Upper lobe of right lung (tissue), 1 donor: ENCODE measurements around the gene RCSD1. TPM values are rescaled to one million over a fixed set of nuclear protein-coding genes. Genes with fewer than 3 reads are reported as not detected.

ENCODE experiments used
- ATAC-seq: fragments of 200-7000 bp; cut with Tn5 transposase; one replicate; pipeline ENCODE4 v1.9.1; 2020; ENCODE audit warnings: mild to moderate bottlenecking, moderate library complexity
- DNase-seq: peaks from one replicate; pipeline ENCODE4 v3.0.0-alpha.2; 2020
- H3K27ac ChIP-seq: fragments of 200-600 bp; one replicate; pipeline ENCODE4 v1.8.0; 2022
- H3K27me3 ChIP-seq: fragments of 200-600 bp; one replicate; pipeline ENCODE4 v1.8.0; 2022; ENCODE audit warnings: mild to moderate bottlenecking
- H3K36me3 ChIP-seq: fragments of 200-600 bp; one replicate; pipeline ENCODE4 v1.8.0; 2022
- H3K4me1 ChIP-seq: fragments of 200-600 bp; one replicate; pipeline ENCODE4 v1.8.0; 2022
- H3K4me3 ChIP-seq: fragments of 200-600 bp; one replicate; pipeline ENCODE4 v1.8.0; 2022; ENCODE audit warnings: mild to moderate bottlenecking
- H3K9me3 ChIP-seq: fragments of 200-600 bp; one replicate; pipeline ENCODE4 v1.8.0; 2022
- intact Hi-C: fragments of 100-400 bp; cut with DNase I; formaldehyde crosslinking; loops from one replicate; pipeline ENCODE4 v1.11.0; 2022
- total RNA-seq: library from RNA; stranded (reverse); fragmentation: NEBNext Ultra II Directional; extraction: Animal tissue kit (Norgen Biotek cat#: 25700); gene quantifications from one replicate; pipeline ENCODE4 v1.2.1, GENCODE V29; 2021
- TF ChIP-seq, protein P1 (sequence below): fragments of 200-600 bp; IDR thresholded peaks from one replicate; pipeline ENCODE4 v1.8.0; 2022; ENCODE audit warnings: antibody characterized with exemption
- donor health status: DM: no; HTN: yes; CAD: no; lungs with severe emphysema.

RCSD1 gene
- total RNA-seq, 1 donor from 2014 or later, result 14.8 TPM

DNA sequence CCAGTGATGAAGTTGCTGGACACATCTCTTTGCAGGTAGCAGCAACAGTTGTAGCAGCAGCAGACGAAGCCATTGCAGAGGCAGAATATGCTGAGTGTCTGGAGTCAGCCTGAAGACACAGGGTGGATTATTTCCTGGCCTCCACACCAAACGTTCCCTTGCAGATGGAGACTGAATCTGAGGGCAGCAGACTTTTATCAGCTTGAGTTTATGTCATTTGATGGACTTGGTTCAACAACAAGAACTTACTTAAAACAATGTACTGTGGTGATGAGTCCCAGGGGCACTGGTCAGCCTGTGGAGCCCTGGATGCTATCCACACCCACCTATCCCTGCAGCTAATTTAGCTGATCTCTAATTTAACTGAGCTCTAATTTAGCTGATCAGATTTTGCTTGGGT, 74.7 kb downstream of the RCSD1 start:
- DNase-seq (no peak), ATAC-seq (no peak)
- intact Hi-C loops, result no loop called here
- Histone ChIP-seq H3K36me3 (peaks cover 10% of the 10 kb centered on the region), H3K4me3 (no peak overlapping the region), H3K27me3 (no peaks in the 10 kb centered on the region), H3K9me3 (no peaks in the 10 kb centered on the region), H3K27ac (no peak overlapping the region), H3K4me1 (no peaks in the 10 kb centered on the region)
- TF ChIP-seq, protein P1, sequence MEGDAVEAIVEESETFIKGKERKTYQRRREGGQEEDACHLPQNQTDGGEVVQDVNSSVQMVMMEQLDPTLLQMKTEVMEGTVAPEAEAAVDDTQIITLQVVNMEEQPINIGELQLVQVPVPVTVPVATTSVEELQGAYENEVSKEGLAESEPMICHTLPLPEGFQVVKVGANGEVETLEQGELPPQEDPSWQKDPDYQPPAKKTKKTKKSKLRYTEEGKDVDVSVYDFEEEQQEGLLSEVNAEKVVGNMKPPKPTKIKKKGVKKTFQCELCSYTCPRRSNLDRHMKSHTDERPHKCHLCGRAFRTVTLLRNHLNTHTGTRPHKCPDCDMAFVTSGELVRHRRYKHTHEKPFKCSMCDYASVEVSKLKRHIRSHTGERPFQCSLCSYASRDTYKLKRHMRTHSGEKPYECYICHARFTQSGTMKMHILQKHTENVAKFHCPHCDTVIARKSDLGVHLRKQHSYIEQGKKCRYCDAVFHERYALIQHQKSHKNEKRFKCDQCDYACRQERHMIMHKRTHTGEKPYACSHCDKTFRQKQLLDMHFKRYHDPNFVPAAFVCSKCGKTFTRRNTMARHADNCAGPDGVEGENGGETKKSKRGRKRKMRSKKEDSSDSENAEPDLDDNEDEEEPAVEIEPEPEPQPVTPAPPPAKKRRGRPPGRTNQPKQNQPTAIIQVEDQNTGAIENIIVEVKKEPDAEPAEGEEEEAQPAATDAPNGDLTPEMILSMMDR, result no peak

DNA sequence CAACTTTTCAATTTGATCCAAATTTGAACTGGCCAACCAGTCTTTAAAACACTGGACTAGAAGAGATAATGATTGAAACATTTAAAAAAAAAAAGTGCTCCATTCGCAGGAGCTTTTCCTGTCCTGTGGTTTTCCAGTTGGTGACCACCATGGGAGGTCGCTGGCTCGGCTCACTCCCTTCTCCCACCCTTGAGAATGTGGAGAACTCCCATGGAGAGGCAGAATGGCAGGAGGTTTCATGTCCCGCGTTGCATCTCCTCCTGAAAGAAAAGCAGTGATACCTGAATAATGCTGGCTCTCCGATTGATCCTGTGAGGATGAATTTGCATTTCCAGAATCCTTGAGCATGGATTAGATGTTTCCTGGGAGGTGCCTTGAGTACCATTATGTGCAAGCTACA, 75.2 kb downstream of the RCSD1 start:
- no peak for ATAC-seq

DNA sequence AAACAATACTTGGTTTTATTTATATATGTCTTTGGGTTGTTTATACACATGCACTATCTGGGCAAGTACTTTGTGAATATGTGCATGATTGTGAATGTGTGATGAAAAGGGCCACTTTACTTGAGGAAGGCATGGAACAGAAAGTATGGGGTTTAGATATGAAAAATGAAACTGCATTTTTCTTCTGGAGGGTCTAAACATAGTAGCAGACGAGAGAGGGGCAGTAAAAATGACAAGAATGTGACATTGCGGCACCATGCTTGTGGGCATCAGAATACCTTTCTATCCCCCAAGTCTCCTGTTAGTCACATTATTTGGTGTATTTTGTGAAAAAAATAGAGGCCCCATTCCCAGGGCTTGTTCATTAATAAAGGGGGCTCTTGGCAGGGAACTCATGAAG, 76.3 kb downstream of the RCSD1 start:
- Histone ChIP-seq H3K27me3 (no peaks in the 10 kb centered on the region), H3K9me3 (no peaks in the 10 kb centered on the region), H3K27ac (no peak overlapping the region), H3K4me3 (no peak overlapping the region), H3K36me3 (peaks cover 6% of the 10 kb centered on the region), H3K4me1 (no peaks in the 10 kb centered on the region)
- TF ChIP-seq, protein P1, result no peak
- intact Hi-C loops, result no loop called here
- DNase-seq (no peak), ATAC-seq (no peak)

More for the DNA sequence above, 75.2 kb downstream of the RCSD1 start:
- Histone ChIP-seq H3K4me3 (no peak overlapping the region), H3K36me3 (peaks cover 10% of the 10 kb centered on the region), H3K27ac (no peak overlapping the region), H3K4me1 (no peaks in the 10 kb centered on the region), H3K27me3 (no peaks in the 10 kb centered on the region), H3K9me3 (no peaks in the 10 kb centered on the region)
- TF ChIP-seq, protein P1, result no peak
- intact Hi-C loops, result no loop called here
- no peak for DNase-seq

DNA sequence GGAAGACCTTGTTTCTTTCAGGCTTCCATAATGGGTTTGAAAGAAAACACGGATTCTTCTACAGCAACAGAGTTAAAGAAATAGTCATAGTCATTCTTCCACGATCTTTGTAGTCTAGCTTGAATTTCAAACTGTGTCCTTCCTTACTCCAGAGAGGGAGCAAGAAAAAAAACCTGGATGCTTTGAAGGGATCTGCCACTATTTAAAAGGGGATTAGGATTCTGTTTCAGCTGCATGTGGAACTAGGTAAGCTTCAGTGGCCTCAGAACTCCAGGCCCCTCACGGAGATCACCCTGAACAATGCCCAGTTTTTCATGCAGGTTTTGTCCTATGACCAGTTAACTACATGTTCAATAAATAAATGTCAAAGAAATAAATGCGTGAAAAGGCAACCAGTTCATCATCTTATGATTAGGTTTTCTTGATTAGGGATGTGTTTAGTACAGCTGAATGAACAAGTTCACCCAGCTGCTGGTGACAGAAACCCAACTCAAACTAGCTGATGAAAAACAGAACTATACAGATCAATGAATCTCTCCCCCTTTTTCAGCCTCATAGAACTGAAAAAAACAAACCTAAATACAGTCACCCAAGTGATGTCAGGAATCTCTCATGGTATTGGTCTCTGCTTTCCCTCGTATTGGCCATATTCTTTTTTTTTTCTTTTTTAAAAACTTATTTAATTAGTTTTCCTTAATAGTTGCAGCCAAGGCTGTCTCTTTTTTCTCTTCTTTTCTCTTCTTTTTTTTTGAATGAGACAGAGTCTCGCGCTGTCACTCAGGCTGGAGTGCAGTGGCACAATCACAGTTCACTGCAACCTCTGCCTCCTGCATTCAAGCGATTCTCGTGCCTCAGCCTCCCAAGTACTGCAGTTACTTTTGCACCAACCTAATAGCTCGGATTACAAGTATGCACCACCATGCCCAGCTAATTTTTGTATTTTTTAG, 77.2 kb downstream of the RCSD1 start:
- no peak for DNase-seq
- Histone ChIP-seq H3K27me3 (no peaks in the 10 kb centered on the region), H3K36me3 (peaks cover 6% of the 10 kb centered on the region), H3K27ac (no peak overlapping the region), H3K4me1 (no peaks in the 10 kb centered on the region), H3K4me3 (no peak overlapping the region), H3K9me3 (no peaks in the 10 kb centered on the region)
- TF ChIP-seq, protein P1, result no peak
- intact Hi-C loops, result no loop called here
- ATAC-seq, result no peak

DNA sequence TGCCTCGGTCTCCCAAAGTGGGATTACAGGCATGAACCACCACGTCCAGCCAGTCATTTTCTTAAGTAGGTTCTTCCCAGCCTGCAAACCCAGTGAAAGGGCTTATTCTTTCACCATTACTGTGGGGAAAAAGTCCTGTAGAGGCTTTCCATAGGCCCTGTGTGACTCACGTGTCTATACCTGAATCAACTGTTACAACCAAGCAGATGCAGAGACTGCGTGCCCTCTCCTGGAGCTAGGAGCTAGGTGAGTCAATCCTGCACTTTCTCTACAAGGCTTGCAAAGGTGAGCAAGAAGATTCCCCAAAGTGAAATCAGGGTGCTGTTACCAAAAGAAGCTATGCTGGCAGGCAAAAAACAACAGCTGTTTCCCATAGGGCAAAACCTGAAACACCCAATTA, 77.9 kb downstream of the RCSD1 start:
- intact Hi-C loops, result no loop called here
- no peak overlapping the region for H3K4me3 ChIP-seq
- H3K4me1 ChIP-seq, result no peaks in the 10 kb centered on the region
- TF ChIP-seq, protein P1, result no peak
- no peaks in the 10 kb centered on the region for H3K9me3 ChIP-seq
- H3K27ac ChIP-seq, result no peak overlapping the region
- H3K27me3 ChIP-seq, result no peaks in the 10 kb centered on the region
- no peak for DNase-seq
- H3K36me3 ChIP-seq, result peaks cover 6% of the 10 kb centered on the region
- ATAC-seq, result no peak
